ENCODE measurements around the gene SLC25A48. TPM values are rescaled to one million over a fixed set of nuclear protein-coding genes. Genes with fewer than 3 reads are reported as not detected.

Gene SLC25A48
- total and polyA plus RNA-seq, 11 donors: 0.38 to 8.7 (median 1.7) TPM; not detected in 6

DNA sequence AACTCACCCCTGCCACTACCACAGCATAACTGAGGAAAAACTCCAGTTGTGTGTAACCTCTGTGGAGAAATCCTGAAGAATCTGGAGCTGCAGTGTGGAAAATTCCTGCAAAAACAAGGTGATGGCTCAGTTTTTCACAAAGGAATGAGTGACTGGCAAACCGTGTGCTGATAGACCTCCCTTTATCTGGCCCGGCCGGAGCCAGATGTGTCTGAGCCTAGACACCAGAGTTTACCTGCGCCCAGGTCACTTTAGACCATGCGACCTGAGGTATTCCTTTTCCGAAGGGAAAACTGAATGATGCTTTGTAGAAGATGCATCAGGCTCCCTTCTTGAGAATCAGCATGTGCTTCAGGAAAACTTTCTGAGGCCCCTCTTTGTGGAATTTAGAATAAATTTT is 16.2 kb downstream of the SLC25A48 start:
- intact Hi-C loops (cut with DNase I): no loop called here

DNA sequence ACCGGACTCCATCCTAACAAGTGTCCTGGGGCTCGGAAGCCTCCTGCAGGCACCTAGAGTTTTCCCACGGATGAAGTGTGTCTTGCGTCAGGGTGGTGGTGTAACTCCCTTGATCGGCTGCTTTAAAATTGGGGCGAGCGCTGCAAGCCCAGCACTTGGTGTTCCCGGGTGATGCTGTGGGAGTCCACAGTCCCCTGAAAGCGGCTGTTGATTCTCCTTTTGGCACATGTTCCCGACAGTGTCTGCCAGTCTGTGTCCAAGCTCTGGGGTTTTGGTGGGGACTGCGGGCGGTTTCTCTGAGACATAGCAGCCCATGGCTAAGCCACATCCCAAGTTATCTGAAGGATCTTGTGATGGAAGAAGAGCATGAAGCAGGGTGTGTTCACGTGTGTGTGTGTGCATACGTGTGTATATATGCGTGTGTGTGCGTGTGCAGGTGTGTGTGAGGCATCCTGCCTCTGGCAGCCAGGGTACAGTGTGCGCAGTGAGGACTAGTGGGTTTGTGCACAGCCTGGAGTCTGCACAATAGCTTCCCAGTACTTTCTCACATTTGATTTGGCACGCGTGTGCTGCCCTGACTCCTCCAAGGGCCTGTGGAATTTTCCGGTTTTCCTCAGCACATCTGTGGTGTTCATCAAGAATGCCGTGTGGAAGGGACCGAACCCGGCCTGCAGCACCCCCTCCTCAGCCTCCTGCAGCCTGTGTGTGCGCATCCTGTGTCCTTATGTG is 16.9 kb downstream of the SLC25A48 start:
- peaks cover 0 to 7% (median 0%) of the 10 kb centered on the region in 12 donors for H3K9me3 ChIP-seq
- intact Hi-C loops (cut with DNase I): no loop called here

More for the DNA sequence above, 16.2 kb downstream of the SLC25A48 start:
- no peak overlapping the region for H3K27ac ChIP-seq
- TF ChIP-seq, protein P1, sequence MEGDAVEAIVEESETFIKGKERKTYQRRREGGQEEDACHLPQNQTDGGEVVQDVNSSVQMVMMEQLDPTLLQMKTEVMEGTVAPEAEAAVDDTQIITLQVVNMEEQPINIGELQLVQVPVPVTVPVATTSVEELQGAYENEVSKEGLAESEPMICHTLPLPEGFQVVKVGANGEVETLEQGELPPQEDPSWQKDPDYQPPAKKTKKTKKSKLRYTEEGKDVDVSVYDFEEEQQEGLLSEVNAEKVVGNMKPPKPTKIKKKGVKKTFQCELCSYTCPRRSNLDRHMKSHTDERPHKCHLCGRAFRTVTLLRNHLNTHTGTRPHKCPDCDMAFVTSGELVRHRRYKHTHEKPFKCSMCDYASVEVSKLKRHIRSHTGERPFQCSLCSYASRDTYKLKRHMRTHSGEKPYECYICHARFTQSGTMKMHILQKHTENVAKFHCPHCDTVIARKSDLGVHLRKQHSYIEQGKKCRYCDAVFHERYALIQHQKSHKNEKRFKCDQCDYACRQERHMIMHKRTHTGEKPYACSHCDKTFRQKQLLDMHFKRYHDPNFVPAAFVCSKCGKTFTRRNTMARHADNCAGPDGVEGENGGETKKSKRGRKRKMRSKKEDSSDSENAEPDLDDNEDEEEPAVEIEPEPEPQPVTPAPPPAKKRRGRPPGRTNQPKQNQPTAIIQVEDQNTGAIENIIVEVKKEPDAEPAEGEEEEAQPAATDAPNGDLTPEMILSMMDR (IDR thresholded peaks at IDR 0.05): no peak
- no peak for TF ChIP-seq POLR2A (IDR thresholded peaks at IDR 0.05)
- H3K4me3 ChIP-seq: no peak overlapping the region
- H3K9me3 ChIP-seq: peaks cover 0 to 7% (median 0%) of the 10 kb centered on the region in 12 donors
- ATAC-seq: no peak
- H3K27me3 ChIP-seq: no peaks in the 10 kb centered on the region
- DNase-seq: no peak
- no peaks in the 10 kb centered on the region for H3K4me1 ChIP-seq
- 88 to 94% (median 90%) methylated on average over 6 of the region's 6 CpGs for WGBS, 4 donors
- no peaks in the 10 kb centered on the region for H3K36me3 ChIP-seq

DNA sequence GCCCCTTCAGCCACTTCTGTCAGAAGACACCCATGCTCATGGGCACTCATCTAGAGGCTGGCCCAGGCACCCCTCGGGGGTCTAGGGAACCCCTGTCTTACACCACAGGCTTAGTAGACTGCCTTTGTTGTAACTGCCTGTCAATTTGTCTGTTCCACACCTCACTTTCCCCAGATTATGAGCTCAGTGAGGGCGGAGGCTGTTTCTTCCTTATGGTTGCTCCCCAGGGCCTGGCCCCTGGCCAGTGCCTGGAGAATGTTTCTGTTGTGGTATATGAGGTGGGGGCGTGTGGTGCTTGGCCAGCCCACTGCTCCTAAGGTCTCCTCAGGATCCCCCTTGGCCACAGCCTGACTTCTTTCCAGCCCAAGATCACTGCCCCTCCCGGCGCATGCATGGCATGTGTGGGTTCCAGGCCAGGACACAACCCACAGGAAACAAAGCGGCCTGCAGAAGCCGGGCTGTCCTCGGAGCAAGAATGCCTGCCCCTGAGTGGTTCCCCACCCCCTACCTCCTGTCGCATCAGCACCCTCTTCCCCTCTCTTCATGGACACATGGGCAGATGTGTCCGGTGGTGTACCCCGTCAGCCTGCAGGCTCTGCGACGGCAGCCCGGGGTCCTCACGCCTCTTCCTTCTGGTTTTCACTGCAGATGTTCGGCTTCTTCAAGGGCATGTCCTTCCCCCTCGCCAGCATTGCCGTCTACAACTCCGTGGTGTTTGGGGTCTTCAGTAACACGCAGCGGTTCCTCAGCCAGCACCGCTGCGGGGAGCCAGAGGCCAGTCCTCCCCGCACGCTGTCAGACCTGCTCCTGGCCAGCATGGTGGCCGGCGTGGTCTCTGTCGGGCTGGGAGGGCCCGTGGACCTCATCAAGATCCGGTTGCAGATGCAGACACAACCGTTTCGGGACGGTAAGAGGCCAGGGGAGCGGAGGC is 17.7 kb downstream of the SLC25A48 start:
- H3K27me3 ChIP-seq: no peaks in the 10 kb centered on the region
- H3K36me3 ChIP-seq: no peaks in the 10 kb centered on the region
- H3K4me3 ChIP-seq: no peak overlapping the region
- peaks cover 0 to 7% (median 0%) of the 10 kb centered on the region in 12 donors for H3K9me3 ChIP-seq
- H3K4me1 ChIP-seq: no peaks in the 10 kb centered on the region
- ATAC-seq: no peak
- intact Hi-C loops (cut with DNase I): no loop called here
- DNase-seq: no peak
- H3K27ac ChIP-seq: no peak overlapping the region
- no peak for TF ChIP-seq POLR2A (IDR thresholded peaks at IDR 0.05)
- TF ChIP-seq, protein P1 (IDR thresholded peaks at IDR 0.05): no peak
- WGBS, 4 donors: 80 to 89% (median 86%) methylated on average over 27 to 34 of the region's 34 CpGs

More for the DNA sequence above, 16.9 kb downstream of the SLC25A48 start:
- no peak overlapping the region for H3K27ac ChIP-seq
- no peaks in the 10 kb centered on the region for H3K27me3 ChIP-seq
- TF ChIP-seq, protein P1 (IDR thresholded peaks at IDR 0.05): no peak
- no peak for TF ChIP-seq POLR2A (IDR thresholded peaks at IDR 0.05)
- 75 to 82% (median 79%) methylated on average over 22 to 24 of the region's 24 CpGs for WGBS, 4 donors
- H3K4me1 ChIP-seq: no peaks in the 10 kb centered on the region
- H3K36me3 ChIP-seq: no peaks in the 10 kb centered on the region
- DNase-seq (no peak), ATAC-seq (peak in 1 of 4 donors; percentile 40)
- H3K4me3 ChIP-seq: no peak overlapping the region

Measured in heart left ventricle (tissue), 16 donors.